GM19240 (cell line): ENCODE results near the gene EFCAB11.

ENCODE experiments used
- DNase-seq: peaks from one replicate; pipeline ENCODE4 v3.0.0; 2011; ENCODE audit warnings: low spot score; ENCODE audit not compliant: insufficient read length

Gene EFCAB11

GRCh38 chr14:89773151-89773550 is 181.4 kb downstream of the EFCAB11 start:
- DNase-seq = no peak

- no peak for DNase-seq
Measured at GRCh38 chr14:89771251-89771650, 183.3 kb downstream of the EFCAB11 start.

GRCh38 chr14:89767861-89768268 is 186.7 kb downstream of the EFCAB11 start:
- peak; percentile 29 for DNase-seq

GRCh38 chr14:89767131-89767530 is 187.4 kb downstream of the EFCAB11 start:
- DNase-seq = no peak

- no peak for DNase-seq
Measured at GRCh38 chr14:89765346-89765745, 189.2 kb downstream of the EFCAB11 start.

GRCh38 chr14:89760086-89760485 is 194.4 kb downstream of the EFCAB11 start:
- no peak for DNase-seq

GRCh38 chr14:89757313-89757939 is 197.1 kb downstream of the EFCAB11 start:
- DNase-seq = no peak

- DNase-seq = no peak
Measured at GRCh38 chr14:89755816-89756215, 198.7 kb downstream of the EFCAB11 start.

- DNase-seq = no peak
Measured at GRCh38 chr14:89753828-89754412, 200.6 kb downstream of the EFCAB11 start.

GRCh38 chr14:89750908-89751392 is 203.6 kb downstream of the EFCAB11 start:
- no peak for DNase-seq

- DNase-seq = no peak
Measured at GRCh38 chr14:89750281-89750755, 204.2 kb downstream of the EFCAB11 start.

GRCh38 chr14:89748004-89748403 is 206.5 kb downstream of the EFCAB11 start:
- no peak for DNase-seq

GRCh38 chr14:89747126-89747525 is 207.4 kb downstream of the EFCAB11 start:
- no peak for DNase-seq

- DNase-seq = no peak
Measured at GRCh38 chr14:89746654-89747053, 207.9 kb downstream of the EFCAB11 start.

- DNase-seq = no peak
Measured at GRCh38 chr14:89746135-89746534, 208.4 kb downstream of the EFCAB11 start.
